Stomach (tissue), 9 donors: Measurements from ENCODE around the gene CELF2. TPM values are rescaled to one million over a fixed set of nuclear protein-coding genes. Genes with fewer than 3 reads are reported as not detected.

Experiments used
- DNase-seq, 2 donors: peaks; one replicate each; pipeline versions ENCODE4 v3.0.0 to v3.0.0-alpha.2; 2013 to 2019
- H3K27ac ChIP-seq, 5 donors: fragments of 200-600 bp in 4 of 5; sonication (generic) in 4 of 5; one replicate each; pipeline ENCODE4 v1.5.1; 2013 to 2019; ENCODE audit warnings: mild to moderate bottlenecking in 1 of 5, moderate library complexity in 1 of 5
- H3K27me3 ChIP-seq, 3 donors: fragments of 200-600 bp; sonication (generic); one replicate each; pipeline ENCODE4 v1.5.1; 2017 to 2019; ENCODE audit warnings: mixed run types in 1 of 3
- H3K36me3 ChIP-seq, 4 donors: fragments of 200-600 bp; sonication (generic); 1 replicate in 3 of 4; 2 replicates in 1 of 4; pipeline ENCODE4 v1.5.1; 2016 to 2019
- H3K4me1 ChIP-seq, 4 donors: fragments of 200-600 bp; sonication (generic); one replicate each; pipeline ENCODE4 v1.5.1; 2016 to 2019
- H3K4me3 ChIP-seq, 4 donors: fragments of 200-600 bp; sonication (generic) in 3 of 4; one replicate each; pipeline ENCODE4 v1.5.1; 2016 to 2019; ENCODE audit warnings: mild to moderate bottlenecking in 1 of 4
- H3K9me3 ChIP-seq, 4 donors: fragments of 200-600 bp; sonication (generic); one replicate each; pipeline ENCODE4 v1.5.1; 2016 to 2019
- EP300 ChIP-seq: sonication (generic); formaldehyde crosslinking; IDR thresholded peaks from one replicate; pipeline ENCODE4 v1.6.1; 2017; ENCODE audit warnings: antibody characterized with exemption
- POLR2A ChIP-seq, 4 donors: fragments of 450-650 bp; IDR thresholded peaks; one replicate each; pipeline ENCODE4 v1.6.1; 2016; ENCODE audit warnings: antibody characterized with exemption in 4 of 4, control low read depth in 2 of 4, mild to moderate bottlenecking in 1 of 4, moderate library complexity in 1 of 4
- POLR2AphosphoS5 ChIP-seq, 3 donors: sonication (generic); formaldehyde crosslinking; IDR thresholded peaks; one replicate each; pipeline ENCODE4 v1.6.1; 2016; ENCODE audit warnings: antibody characterized with exemption in 3 of 3
- WGBS, 5 donors: extraction: QIAGEN DNeasy Blood & Tissue Kit in 3 of 5; methylation state at CpG; one replicate each; pipeline versions ENCODE4 v1.1.5 to v1.1.7; 2013 to 2018; 5-methylcytosine and 5-hydroxymethylcytosine counted together
- intact Hi-C: fragments of 100-400 bp; cut with DNase I; formaldehyde crosslinking; loops from one replicate; pipeline ENCODE4 v1.15.1; 2023; ENCODE audit warnings: low total_unique reads
- polyA plus RNA-seq, 3 donors: library from polyadenylated mRNA; stranded (reverse); fragments of 200-250 nt; gene quantifications; one replicate each; pipeline ENCODE4 v1.2.3, GENCODE V29; 2013
- total RNA-seq, 5 donors: library from RNA; depleted of rRNA; stranded (reverse); fragments of >200 nt; gene quantifications; one replicate each; pipeline versions ENCODE4 v1.1.0 to v1.2.3, GENCODE V29; 2014 to 2016
- TF ChIP-seq, protein P1 (sequence below), 7 experiments: fragments of 450-650 bp in 4 of 7; fragments of 200-600 bp in 3 of 7; sonication (generic) in 3 of 7; IDR thresholded peaks; one replicate each; pipeline ENCODE4 v1.5.1; 2016 to 2019; ENCODE audit warnings: antibody characterized with exemption in 7 of 7, control low read depth in 2 of 7, mild to moderate bottlenecking in 1 of 7
- donor health status: healthy with polysubstance abuse.
- donor health status: Bipolar disorder and iron deficiency.
- donor health status: healthy.

Gene CELF2
- total and polyA plus RNA-seq, 8 donors: 3.9 to 65.3 (median 36.1) TPM

DNA sequence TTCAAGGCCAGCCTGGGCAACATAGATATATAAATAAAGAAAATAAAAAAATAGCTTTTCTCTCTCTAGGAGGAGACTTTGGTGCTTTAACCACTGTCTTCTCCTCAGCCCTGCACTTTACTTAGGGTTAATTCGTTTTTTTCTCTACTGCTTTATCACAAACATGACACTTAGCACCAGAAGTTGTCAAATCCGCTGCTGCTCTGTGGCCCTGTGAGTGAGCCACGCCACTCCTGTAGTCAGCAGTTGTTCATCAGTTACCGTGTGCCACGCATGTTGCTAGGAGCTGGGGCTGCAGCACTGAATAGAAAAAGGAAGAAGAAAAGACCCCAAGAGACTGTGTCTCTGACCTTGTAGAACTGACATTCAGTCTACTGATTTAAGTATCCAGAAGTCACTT, 232.6 kb downstream of the CELF2 start:
- 78 to 92% (median 88%) methylated on average over 5 of the region's 5 CpGs for WGBS, 5 donors
- DNase-seq: no peak
- TF ChIP-seq, protein P1, sequence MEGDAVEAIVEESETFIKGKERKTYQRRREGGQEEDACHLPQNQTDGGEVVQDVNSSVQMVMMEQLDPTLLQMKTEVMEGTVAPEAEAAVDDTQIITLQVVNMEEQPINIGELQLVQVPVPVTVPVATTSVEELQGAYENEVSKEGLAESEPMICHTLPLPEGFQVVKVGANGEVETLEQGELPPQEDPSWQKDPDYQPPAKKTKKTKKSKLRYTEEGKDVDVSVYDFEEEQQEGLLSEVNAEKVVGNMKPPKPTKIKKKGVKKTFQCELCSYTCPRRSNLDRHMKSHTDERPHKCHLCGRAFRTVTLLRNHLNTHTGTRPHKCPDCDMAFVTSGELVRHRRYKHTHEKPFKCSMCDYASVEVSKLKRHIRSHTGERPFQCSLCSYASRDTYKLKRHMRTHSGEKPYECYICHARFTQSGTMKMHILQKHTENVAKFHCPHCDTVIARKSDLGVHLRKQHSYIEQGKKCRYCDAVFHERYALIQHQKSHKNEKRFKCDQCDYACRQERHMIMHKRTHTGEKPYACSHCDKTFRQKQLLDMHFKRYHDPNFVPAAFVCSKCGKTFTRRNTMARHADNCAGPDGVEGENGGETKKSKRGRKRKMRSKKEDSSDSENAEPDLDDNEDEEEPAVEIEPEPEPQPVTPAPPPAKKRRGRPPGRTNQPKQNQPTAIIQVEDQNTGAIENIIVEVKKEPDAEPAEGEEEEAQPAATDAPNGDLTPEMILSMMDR (IDR thresholded peaks at IDR 0.05): no peak
- TF ChIP-seq EP300: no peak
- TF ChIP-seq POLR2AphosphoS5 (IDR thresholded peaks at IDR 0.05): no peak
- no peak for TF ChIP-seq POLR2A (IDR thresholded peaks at IDR 0.05)
- Histone ChIP-seq H3K36me3 (peaks cover 4 to 43% (median 28%) of the 10 kb centered on the region in 4 donors), H3K9me3 (no peaks in the 10 kb centered on the region), H3K27me3 (no peaks in the 10 kb centered on the region), H3K4me1 (peaks cover 0 to 6% (median 2%) of the 10 kb centered on the region in 4 donors), H3K4me3 (no peak overlapping the region), H3K27ac (no peak overlapping the region)
- intact Hi-C loops: no loop called here

DNA sequence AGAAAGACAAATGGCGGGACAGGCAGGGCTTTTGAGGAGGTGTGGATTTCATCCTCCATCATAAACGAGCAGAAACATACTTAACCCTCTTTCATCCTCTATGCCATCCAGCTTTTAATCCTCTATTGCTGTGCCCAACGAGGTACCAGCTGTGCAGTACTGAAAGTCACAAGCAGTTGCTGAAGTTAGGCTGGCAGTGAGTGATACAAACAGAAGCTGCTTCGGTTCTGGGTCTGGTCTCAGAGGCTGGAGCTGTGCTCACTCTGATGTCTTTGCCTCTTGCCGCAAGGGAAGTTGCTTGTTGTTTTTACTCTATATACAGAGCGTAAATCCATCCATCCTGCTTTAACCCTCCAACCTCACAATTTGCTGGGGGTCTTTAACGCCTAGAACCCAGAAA, 235.2 kb downstream of the CELF2 start:
- TF ChIP-seq POLR2A (IDR thresholded peaks at IDR 0.05) (no peak), EP300 (no peak), POLR2AphosphoS5 (IDR thresholded peaks at IDR 0.05) (no peak)
- TF ChIP-seq, protein P1 (IDR thresholded peaks at IDR 0.05): no peak
- WGBS, 5 donors: 78 to 84% (median 81%) methylated on average over 7 of the region's 7 CpGs
- H3K4me3 ChIP-seq: no peak overlapping the region
- peaks cover 9 to 55% (median 36%) of the 10 kb centered on the region in 4 donors for H3K36me3 ChIP-seq
- intact Hi-C loops: no loop called here
- DNase-seq: no peak
- no peaks in the 10 kb centered on the region for H3K27me3 ChIP-seq
- H3K27ac ChIP-seq: no peak overlapping the region
- H3K9me3 ChIP-seq: no peaks in the 10 kb centered on the region
- peaks cover 0 to 13% (median 3%) of the 10 kb centered on the region in 4 donors for H3K4me1 ChIP-seq

DNA sequence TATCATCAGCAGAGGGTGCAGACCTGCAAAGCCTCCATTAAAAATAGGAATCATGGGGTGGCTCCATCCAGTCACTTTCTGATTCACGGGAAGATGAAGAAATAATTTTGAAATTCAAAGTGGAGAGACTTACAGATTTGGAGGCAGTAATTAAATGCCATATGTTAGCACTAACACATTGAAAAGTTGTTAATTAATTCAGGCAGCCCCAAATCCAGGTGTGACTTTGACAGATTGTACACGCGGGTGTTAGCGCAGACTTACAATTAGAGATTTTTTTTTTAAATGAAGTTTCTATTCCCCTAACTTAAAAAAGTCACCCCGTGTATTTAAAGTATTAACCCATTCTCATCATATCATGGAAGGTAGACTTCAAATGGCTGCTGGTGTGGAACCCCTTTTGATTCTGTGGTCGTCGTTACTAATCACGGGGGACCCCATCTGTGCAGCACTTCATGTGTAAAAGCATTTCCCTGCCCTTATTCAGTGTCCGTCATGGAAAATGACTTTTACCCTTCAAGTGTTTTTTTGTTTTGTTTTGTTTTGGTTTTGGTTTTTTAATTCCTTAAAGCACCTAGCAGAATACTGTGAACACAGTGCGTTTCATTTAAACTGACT, 235.8 kb downstream of the CELF2 start:
- peaks cover 10 to 62% (median 41%) of the 10 kb centered on the region in 4 donors for H3K36me3 ChIP-seq
- intact Hi-C loops: no loop called here
- TF ChIP-seq EP300 (no peak), POLR2AphosphoS5 (IDR thresholded peaks at IDR 0.05) (no peak), POLR2A (IDR thresholded peaks at IDR 0.05) (no peak)
- TF ChIP-seq, protein P1 (IDR thresholded peaks at IDR 0.05): no peak
- H3K4me3 ChIP-seq: no peak overlapping the region
- H3K4me1 ChIP-seq: peaks cover 0 to 13% (median 6%) of the 10 kb centered on the region in 4 donors
- no peak for DNase-seq
- no peak overlapping the region for H3K27ac ChIP-seq
- no peaks in the 10 kb centered on the region for H3K27me3 ChIP-seq
- WGBS, 5 donors: 91 to 93% (median 92%) methylated on average over 10 of the region's 10 CpGs
- H3K9me3 ChIP-seq: no peaks in the 10 kb centered on the region

DNA sequence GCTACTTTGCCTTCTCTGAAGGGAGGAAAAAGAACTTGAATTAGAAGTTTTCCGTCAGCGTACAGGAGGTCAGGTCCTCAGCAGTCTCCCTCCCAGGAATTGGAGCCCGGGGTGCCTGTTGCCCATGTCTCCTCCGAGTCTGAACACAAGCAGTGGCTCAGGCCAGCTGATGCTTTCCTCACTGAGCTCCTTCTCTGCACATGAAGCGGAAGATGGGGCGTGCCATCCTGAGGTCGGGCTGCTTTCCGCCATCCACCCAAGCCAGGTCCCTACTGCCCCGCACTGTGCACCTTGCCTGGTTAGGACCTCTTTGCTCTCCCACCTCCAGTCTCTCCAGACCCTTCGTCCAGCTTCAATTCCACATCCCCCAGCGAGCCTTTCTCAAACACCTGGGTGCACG, 237.5 kb downstream of the CELF2 start:
- intact Hi-C loops: no loop called here
- H3K4me1 ChIP-seq: peaks cover 0 to 18% (median 6%) of the 10 kb centered on the region in 4 donors
- no peak for DNase-seq
- TF ChIP-seq, protein P1 (IDR thresholded peaks at IDR 0.05): no peak
- TF ChIP-seq POLR2AphosphoS5 (IDR thresholded peaks at IDR 0.05): no peak
- no peak for TF ChIP-seq POLR2A (IDR thresholded peaks at IDR 0.05)
- TF ChIP-seq EP300: no peak
- H3K27ac ChIP-seq: no peak overlapping the region
- H3K9me3 ChIP-seq: no peaks in the 10 kb centered on the region
- H3K4me3 ChIP-seq: no peak overlapping the region
- H3K36me3 ChIP-seq: peaks cover 12 to 69% (median 49%) of the 10 kb centered on the region in 4 donors
- no peaks in the 10 kb centered on the region for H3K27me3 ChIP-seq
- WGBS, 5 donors: 94 to 98% (median 96%) methylated on average over 12 of the region's 12 CpGs
